Measurements from ENCODE around the gene HS2ST1. TPM values are rescaled to one million over a fixed set of nuclear protein-coding genes. Genes with fewer than 3 reads are reported as not detected.

Gene HS2ST1
- total RNA-seq, 1 experiment from 2014 or later: 35.0 TPM

- Histone ChIP-seq H3K4me3 (no peak overlapping the region), H3K36me3 (ENCODE audit: low read depth) (no peaks in the 10 kb centered on the region), H4K20me1 (ENCODE audit: insufficient read depth) (no peaks in the 10 kb centered on the region), H3K27me3 (ENCODE audit: insufficient read depth, low read depth) (no peaks in the 10 kb centered on the region), H3K4me1 (replicated peaks; ENCODE audit: insufficient read depth) (peaks cover 8% of the 10 kb centered on the region; the same call in 1 of the 2 replicates), H3F3A (ENCODE audit: insufficient read depth, low read depth) (no peaks in the 10 kb centered on the region), H3K9me3 (ENCODE audit: insufficient read depth, low read depth) (no peaks in the 10 kb centered on the region), H2AFZ (no peak overlapping the region), H3K9me2 (ENCODE audit: insufficient read depth) (no peaks in the 10 kb centered on the region), H3K79me2 (ENCODE audit: low read depth) (peaks cover 28% of the 10 kb centered on the region), H3K4me2 (no peak overlapping the region), H3K27ac (no peak overlapping the region)
- DNase-seq: no peak
- no peak for TF ChIP-seq CTCF (conservative IDR thresholded peaks at IDR 0.05)
- TF ChIP-seq EZH2 (IDR thresholded peaks at IDR 0.05; ENCODE audit: low read depth): no peak
- ChIA-PET CTCF (no interaction called here), POLR2A (ENCODE audit: unreplicated experiment) (no interaction called here)
- intact Hi-C loops (cut with micrococcal nuclease; ENCODE audit: unreplicated experiment): no loop called here
- no TSS peak for BruUV-seq (replicated peaks)
Observed at GRCh38 chr1:86940599-86940998, 26.2 kb downstream of the HS2ST1 start.

GRCh38 chr1:86942042-86942441 lies 27.6 kb downstream of the HS2ST1 start:
- Histone ChIP-seq H3K4me3 (no peak overlapping the region), H3K27ac (no peak overlapping the region), H3K36me3 (ENCODE audit: low read depth) (no peaks in the 10 kb centered on the region), H3K4me2 (no peak overlapping the region), H2AFZ (no peak overlapping the region), H3K9me2 (ENCODE audit: insufficient read depth) (no peaks in the 10 kb centered on the region), H3F3A (ENCODE audit: insufficient read depth, low read depth) (no peaks in the 10 kb centered on the region), H3K27me3 (ENCODE audit: insufficient read depth, low read depth) (no peaks in the 10 kb centered on the region), H4K20me1 (ENCODE audit: insufficient read depth) (no peaks in the 10 kb centered on the region), H3K9me3 (ENCODE audit: insufficient read depth, low read depth) (no peaks in the 10 kb centered on the region), H3K4me1 (replicated peaks; ENCODE audit: insufficient read depth) (peaks cover 8% of the 10 kb centered on the region; the same call in 1 of the 2 replicates), H3K79me2 (ENCODE audit: low read depth) (peaks cover 26% of the 10 kb centered on the region)
- intact Hi-C loops (cut with micrococcal nuclease; ENCODE audit: unreplicated experiment): no loop called here
- BruUV-seq (replicated peaks): no TSS peak
- TF ChIP-seq CTCF (conservative IDR thresholded peaks at IDR 0.05): no peak
- no peak for TF ChIP-seq EZH2 (IDR thresholded peaks at IDR 0.05; ENCODE audit: low read depth)
- ChIA-PET POLR2A (ENCODE audit: unreplicated experiment) (no interaction called here), CTCF (no interaction called here)
- DNase-seq: no peak

- H3F3A ChIP-seq (ENCODE audit: insufficient read depth, low read depth): no peaks in the 10 kb centered on the region
- TF ChIP-seq EZH2 (IDR thresholded peaks at IDR 0.05; ENCODE audit: low read depth): no peak
- TF ChIP-seq CTCF (conservative IDR thresholded peaks at IDR 0.05): no peak
- no peak for DNase-seq
- H3K27me3 ChIP-seq (ENCODE audit: insufficient read depth, low read depth): no peaks in the 10 kb centered on the region
- ChIA-PET POLR2A (ENCODE audit: unreplicated experiment) (no interaction called here), CTCF (no interaction called here)
- no peaks in the 10 kb centered on the region for H3K9me2 ChIP-seq (ENCODE audit: insufficient read depth)
- no peak overlapping the region for H3K4me2 ChIP-seq
- no peaks in the 10 kb centered on the region for H3K9me3 ChIP-seq (ENCODE audit: insufficient read depth, low read depth)
- H3K4me3 ChIP-seq: no peak overlapping the region
- peaks cover 8% of the 10 kb centered on the region; the same call in 1 of the 2 replicates for H3K4me1 ChIP-seq (replicated peaks; ENCODE audit: insufficient read depth)
- H3K79me2 ChIP-seq (ENCODE audit: low read depth): peaks cover 21% of the 10 kb centered on the region
- H3K27ac ChIP-seq: no peak overlapping the region
- H3K36me3 ChIP-seq (ENCODE audit: low read depth): no peaks in the 10 kb centered on the region
- BruUV-seq (replicated peaks): no TSS peak
- H2AFZ ChIP-seq: no peak overlapping the region
- no peaks in the 10 kb centered on the region for H4K20me1 ChIP-seq (ENCODE audit: insufficient read depth)
- intact Hi-C loops (cut with micrococcal nuclease; ENCODE audit: unreplicated experiment): no loop called here
Observed at GRCh38 chr1:86942743-86943142, 28.3 kb downstream of the HS2ST1 start.

Measured in PC-9 (cell line).